ENCODE data around the gene UGT1A5.
"Not testable (repeated sequence)": the region's sequence is repeated elsewhere in the genome, so short reads cannot be mapped to it uniquely, and the experiment has no call there.

The UGT1A5 gene

DNA sequence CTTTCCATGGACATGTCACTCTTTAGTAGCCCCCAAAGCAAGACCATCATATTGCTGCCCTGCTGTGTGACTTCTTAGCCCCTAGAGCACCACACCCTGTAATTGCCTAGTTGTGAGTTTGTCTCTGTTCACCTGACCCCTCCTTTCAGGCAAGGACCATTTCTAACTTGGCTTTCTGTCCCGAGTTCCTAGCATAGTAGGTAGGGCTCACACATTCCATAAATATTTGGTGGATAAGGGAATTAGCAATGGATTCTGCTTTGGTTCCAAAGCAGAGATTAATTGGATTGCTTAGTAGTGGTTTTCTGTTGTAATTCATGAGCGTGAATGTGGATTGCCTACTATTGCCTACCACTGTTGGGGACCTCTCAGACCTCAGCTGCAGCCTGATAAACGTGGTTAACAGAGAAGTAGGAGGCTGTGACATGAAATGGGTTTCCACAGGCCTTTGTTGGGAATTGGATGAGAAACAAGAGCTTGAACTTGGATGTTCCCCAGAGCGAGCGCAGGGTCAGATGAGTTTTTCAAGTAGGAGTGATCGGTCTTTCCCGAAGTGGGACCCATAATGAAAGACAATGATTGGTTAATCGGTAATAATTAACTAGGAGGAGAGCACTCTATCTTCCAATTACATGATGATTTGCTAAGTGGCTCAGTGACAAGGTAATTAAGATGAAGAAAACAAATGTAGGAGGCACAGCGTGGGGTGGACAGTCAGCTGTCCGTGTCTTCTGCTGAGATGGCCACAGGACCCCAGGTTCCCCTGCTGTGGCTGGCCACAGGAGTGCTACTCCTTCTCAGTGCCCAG is 34.0 kb downstream of the UGT1A5 start:
- DNase-seq = no peak

DNA sequence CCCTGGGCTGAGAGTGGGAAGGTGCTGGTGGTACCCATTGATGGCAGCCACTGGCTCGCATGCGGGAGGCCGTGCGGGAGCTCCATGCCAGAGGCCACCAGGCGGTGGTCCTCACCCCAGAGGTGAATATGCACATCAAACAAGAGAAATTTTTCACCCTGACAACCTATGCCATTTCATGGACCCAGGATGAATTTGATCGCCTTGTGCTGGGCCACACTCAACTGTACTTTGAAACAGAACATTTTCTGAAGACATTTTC is 34.5 kb downstream of the UGT1A5 start:
- DNase-seq = no peak

DNA sequence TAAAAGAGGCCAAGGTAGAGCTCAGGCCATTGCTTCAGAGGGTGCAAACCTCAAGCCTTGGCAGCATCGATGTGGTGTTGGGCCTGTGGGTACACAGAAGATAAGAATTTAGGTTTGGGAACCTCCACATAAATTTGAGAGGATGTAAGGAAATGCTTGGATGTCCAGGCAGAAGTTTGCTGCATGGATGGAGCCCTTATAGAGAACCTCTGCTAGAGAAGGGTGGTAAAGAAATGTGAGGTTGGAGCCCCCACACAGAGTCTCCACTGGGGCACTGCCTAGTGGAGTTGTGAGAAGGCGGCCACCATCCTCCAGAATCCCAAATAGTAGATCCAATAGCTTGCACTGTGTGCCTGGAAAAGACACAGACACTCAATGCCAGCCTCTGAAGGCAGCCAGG is 38.0 kb downstream of the UGT1A5 start:
- not testable (repeated sequence) for DNase-seq

DNA sequence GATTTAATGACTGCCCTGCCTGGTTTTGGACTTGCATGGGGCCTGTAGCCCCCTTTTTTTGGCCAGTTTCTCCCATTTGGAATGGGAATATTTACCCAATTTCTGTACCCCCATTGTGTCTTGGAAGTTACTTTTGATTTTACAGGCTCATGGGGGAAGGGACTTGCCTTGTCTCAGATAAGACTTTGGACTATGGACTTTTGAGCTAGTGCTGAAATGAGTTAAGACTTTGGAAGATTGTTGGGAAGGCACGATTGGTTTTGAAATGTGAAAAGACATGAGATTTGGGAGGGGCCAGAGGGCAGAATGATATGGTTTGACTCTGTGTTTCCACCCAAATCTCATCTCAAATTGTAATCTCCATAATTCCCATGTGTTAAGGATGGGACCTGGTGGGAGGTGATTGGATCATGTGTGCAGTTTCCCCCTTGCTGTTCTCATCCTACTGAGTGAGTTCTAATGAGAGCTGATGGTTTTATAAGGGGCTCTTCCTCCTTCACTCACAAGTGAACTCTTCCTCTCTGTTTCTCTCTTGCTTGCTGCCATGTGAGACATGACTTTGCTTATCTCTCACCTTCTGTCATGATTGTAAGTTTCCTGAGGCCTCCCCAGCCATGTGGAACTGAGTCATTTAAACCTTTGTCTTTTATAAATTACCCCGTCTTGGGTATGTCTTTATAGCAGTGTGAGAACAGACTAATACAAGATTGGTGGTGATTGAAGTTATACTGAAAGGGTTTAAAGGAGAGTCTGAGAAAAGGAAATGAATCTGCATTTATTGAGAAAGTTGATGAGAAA is 38.7 kb downstream of the UGT1A5 start:
- not testable (repeated sequence) for DNase-seq

DNA sequence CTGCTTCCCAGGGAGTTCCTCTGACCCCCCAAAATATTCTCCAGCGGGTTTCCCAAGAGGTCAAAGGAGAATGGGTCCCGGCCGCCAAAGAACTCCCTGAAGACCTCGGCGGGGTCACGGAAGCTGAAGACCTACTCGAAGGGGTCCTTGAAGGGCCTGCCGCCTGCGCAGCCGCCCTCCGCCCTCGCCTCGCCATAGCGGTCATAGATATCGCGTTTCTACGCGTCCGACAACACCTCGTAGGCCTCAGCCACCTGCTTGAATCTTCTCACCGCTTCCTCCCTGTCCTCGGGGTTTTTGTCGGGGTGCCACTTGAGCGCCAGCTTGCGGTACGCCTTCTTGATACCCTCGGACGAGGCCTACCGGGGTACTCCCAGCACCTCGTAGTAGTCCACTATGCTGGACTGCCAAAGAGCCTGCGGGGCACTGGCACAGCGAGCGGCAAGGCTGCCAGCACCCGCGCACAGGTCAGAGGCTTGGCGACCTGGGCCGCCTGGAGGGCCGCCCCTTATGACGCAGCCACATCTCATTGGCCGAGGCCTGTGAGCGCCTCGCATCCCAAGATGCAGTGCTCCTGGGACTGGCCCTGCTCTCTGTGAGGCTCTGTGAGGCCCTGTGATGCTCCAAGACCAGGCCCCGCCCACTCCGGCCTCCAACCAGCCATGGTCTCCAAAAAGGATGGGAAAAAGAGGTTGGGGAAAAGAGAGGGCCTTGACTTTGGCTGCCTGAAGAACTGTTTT is 42.3 kb downstream of the UGT1A5 start:
- no peak for DNase-seq

DNA sequence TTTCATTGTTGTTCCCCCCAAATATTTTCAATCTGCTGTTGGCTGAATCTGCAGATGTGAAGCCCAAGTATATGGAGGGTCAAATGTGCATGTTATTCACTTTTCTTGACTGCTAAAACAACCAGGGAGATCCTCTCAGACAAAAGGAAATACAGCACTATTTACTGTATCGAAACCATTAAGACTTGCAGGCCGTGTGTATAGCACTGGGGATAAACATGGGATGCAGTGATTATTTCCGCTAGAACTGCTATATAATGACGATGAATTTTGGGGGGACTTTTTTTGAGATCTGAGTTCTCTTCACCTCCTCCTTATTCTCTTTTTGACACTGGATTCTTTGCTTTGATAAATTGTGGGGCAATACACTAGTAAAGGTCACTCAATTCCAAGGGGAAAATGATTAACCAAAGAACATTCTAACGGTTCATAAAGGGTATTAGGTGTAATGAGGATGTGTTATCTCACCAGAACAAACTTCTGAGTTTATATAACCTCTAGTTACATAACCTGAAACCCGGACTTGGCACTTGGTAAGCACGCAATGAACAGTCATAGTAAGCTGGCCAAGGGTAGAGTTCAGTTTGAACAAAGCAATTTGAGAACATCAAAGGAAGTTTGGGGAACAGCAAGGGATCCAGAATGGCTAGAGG is 43.8 kb downstream of the UGT1A5 start:
- no peak for DNase-seq

DNA sequence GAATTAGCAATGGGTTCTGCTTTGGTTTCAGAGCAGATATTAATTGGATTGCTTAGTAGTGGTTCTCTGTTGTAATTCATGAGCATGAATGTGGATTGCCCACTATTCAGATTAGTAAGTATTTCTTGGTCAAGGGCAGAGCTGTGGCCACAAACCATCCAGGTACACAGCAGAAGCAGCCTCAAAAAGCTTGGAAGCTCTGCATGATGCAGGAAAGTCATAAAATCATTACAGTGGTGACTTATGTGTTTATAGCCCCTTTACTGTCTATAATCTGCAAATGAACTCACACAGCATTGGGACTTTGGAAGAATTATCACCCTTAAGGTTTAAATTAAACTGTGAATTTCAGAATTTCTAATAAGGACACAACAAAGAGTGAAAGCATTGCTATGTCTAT is 45.4 kb downstream of the UGT1A5 start:
- no peak for DNase-seq

DNA sequence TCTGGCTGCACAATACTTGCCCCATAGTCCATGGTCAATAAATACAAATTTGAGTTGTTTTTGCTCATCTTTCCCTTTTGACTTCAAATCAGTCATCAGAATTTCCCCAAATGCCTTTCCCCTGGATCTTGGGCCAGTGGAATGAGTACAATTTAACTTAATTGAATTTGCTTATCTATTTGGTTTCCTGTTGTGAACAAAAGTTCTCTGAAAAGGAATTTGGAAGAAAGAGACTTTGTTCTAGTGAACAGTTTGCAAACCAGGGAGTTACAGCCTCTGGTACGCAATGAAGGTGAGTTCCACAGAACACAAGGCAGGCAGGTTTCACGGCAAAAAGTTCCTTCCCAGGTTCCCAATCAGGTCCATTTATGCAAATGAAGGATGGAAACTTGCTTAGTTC is 46.1 kb downstream of the UGT1A5 start:
- no peak for DNase-seq

DNA sequence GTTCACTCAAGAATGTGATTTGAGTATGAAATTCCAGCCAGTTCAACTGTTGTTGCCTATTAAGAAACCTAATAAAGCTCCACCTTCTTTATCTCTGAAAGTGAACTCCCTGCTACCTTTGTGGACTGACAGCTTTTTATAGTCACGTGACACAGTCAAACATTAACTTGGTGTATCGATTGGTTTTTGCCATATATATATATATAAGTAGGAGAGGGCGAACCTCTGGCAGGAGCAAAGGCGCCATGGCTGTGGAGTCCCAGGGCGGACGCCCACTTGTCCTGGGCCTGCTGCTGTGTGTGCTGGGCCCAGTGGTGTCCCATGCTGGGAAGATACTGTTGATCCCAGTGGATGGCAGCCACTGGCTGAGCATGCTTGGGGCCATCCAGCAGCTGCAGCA is 47.3 kb downstream of the UGT1A5 start, which contains the start of gene UGT1A1:
TSS of gene UGT1A1 (plus strand) at position 228 of the 400 bp plus-strand sequence. CDS start at position 246, 18 bp downstream.
- DNase-seq = no peak

DNA sequence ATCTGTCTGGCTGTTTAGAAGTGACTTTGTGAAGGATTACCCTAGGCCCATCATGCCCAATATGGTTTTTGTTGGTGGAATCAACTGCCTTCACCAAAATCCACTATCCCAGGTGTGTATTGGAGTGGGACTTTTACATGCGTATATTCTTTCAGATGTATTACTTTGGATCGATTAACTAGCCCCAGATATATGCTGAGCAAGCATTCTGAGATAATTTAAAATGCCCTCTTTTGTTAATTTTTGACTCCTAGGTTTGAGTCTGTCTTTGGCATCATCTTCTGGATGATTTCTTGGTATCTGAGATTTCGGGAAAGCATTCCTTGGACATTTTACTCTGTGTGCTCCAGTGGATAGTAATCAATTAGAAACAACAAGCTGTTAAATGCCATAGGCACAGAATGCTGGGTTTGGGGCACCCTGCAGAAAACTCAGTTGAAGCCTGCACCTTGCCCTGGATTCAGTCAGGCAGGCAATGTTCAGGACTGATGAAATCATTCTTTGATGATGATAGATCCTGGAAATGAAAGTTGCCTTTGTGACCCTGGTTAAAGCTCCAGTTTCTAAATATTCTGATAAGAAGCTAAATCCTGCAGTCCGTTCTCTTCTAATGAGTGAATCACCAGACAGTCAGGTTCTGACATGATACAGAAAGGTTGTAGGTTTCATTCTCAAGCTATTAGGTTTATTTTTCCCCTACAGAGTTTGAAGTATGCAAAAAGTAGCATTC is 48.5 kb downstream of the UGT1A5 start:
- no peak for DNase-seq

DNA sequence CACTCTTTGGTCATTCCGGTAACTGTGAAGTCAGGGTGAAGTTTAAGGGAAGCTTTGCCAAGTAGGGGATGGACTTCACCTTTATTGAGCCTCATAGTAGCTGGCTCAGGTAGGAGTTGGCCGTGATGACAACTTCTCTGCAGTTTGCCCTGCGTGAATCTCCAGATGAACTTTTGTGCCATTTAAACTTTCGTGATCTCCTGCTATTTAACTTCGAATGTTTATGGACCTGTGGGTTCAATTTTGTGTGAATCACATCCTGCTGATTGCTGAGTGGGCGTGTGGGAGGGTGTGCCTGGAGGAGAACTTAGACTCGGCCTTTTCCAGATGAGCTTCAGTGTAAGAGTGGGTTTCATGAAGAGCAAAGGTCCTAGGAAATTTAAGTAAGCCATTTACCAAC is 51.6 kb downstream of the UGT1A5 start:
- no peak for DNase-seq

DNA sequence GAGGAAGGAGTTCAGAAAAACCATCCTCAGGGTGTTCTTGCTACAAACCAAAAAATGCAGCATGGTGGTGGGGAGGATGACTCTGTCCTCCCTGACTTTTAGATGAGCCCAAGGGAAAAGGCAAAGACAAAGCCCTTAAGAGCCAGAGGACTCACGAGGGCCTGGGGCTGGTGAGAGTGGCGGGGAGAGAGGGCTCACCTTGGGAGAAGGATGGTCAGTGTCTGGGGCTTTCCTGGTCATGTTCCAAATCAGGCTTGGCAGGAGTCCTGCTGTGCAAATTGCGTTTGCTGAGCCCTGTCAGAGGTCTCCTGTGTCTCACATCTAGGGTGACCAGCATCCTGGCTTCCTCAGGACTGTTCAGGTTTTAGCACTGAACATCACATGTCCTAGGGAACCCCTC is 52.1 kb downstream of the UGT1A5 start:
- DNase-seq = no peak

DNA sequence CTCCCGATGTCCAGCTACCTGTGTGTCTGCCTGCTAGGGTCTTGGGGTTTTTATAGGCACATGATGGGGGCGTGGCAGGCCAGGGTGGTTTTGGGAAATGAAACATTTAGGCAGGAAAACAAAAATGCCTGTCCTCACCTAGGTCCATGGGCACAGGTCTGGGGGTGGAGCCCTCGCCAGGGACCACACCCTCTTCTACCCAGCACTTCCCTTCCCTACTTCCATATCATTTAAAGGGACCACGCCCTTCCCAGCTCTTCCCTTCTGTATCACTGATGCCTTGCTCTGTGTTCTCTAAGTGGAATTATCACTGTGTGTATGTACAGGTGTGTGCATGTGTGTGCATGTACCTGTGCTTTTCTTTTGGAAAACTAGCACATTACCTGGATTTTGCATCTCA is 53.7 kb downstream of the UGT1A5 start:
- no peak for DNase-seq

DNA sequence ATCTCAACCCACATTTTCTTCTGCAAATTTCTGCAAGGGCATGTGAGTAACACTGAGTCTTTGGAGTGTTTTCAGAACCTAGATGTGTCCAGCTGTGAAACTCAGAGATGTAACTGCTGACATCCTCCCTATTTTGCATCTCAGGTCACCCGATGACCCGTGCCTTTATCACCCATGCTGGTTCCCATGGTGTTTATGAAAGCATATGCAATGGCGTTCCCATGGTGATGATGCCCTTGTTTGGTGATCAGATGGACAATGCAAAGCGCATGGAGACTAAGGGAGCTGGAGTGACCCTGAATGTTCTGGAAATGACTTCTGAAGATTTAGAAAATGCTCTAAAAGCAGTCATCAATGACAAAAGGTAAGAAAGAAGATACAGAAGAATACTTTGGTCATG is 55.4 kb downstream of the UGT1A5 start:
- DNase-seq = no peak

DNA sequence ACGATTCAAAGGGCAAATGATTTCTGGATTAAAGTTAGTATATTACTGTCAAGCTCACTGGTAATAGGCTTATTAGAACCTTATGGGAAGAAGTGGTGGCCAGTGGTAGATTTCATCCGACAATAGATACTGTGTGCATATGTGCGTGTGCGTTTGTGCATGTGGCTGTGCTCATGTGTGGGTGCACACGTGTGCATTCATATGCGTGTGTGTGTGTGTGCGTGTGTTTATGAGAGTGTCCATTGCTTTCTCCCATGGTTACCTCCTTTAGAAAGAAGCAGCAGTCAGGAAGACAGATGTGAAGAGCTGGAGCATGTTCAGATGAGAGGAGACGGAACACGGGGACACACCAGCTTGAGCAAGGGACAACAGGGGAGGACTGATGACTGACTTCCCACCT is 56.6 kb downstream of the UGT1A5 start:
- no peak for DNase-seq

DNA sequence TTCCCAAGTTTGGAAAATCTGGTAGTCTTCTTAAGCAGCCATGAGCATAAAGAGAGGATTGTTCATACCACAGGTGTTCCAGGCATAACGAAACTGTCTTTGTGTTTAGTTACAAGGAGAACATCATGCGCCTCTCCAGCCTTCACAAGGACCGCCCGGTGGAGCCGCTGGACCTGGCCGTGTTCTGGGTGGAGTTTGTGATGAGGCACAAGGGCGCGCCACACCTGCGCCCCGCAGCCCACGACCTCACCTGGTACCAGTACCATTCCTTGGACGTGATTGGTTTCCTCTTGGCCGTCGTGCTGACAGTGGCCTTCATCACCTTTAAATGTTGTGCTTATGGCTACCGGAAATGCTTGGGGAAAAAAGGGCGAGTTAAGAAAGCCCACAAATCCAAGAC is 59.4 kb downstream of the UGT1A5 start:
- no peak for DNase-seq

DNA sequence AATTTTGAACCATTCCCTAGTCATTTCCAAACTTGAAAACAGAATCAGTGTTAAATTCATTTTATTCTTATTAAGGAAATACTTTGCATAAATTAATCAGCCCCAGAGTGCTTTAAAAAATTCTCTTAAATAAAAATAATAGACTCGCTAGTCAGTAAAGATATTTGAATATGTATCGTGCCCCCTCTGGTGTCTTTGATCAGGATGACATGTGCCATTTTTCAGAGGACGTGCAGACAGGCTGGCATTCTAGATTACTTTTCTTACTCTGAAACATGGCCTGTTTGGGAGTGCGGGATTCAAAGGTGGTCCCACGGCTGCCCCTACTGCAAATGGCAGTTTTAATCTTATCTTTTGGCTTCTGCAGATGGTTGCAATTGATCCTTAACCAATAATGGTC is 59.9 kb downstream of the UGT1A5 start:
- no peak for DNase-seq

DNA sequence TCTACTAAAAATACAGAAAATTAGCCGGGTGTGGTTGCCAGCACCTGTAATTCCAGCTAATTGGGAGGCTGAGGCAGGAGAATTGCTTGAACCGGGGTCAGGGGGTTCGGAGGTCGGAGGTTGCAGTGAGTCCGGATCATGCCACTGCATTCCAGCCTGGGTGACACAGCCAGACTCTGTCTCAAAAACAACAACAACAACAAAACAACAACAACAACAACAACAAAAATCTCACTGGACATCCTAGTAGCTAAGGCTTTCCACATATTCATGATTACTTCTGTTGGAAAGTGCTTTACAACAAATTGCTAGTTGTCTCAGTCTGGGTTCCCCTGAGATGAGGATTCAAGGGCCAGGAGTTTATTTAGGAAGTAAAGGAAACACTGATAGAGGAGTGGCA is 61.1 kb downstream of the UGT1A5 start:
- no peak for DNase-seq

DNA sequence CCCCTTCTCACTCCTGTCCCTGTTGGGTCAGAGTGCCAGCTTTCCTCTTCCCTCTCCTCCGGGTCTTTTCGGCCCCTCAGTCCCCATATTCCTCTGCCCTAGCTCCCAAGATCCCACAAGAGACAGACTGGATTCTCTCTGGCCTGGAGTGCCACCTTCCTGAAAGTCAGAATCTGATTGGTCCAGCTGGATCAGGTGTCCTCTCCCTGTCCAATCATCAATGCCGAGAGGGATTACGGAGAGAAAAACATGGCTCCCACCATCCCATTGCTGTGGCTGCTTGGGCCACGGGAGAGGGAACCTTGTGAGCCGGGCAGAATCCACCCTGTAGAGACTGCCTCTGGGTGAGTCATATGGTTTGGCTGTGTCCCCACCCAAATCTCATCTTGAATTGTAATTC is 62.7 kb downstream of the UGT1A5 start:
- no peak for DNase-seq

DNA sequence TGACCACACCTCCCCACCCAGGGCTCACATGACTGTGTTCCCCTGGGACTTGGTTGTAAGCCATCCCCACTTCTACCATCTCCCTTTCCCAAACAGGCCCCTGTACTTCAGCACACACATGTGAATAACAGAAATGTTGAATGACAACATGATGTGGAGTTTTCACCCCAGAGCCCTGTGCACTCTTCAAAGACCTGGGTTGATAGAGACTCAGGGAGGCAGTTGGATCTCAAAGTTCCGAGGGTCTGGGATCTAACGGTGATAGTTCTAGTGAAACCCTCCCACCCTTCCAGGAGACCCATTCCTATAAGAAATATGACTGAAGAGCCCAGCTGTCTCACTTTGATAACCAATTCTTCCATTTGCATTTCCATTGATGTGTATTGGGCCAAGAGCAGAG is 65.3 kb downstream of the UGT1A5 start, which contains the start of gene MROH2A:
TSS of gene MROH2A (plus strand) at position 301 of the 400 bp plus-strand sequence. CDS start 1,029 bp downstream, outside the sequence.
- no peak for DNase-seq

DNA sequence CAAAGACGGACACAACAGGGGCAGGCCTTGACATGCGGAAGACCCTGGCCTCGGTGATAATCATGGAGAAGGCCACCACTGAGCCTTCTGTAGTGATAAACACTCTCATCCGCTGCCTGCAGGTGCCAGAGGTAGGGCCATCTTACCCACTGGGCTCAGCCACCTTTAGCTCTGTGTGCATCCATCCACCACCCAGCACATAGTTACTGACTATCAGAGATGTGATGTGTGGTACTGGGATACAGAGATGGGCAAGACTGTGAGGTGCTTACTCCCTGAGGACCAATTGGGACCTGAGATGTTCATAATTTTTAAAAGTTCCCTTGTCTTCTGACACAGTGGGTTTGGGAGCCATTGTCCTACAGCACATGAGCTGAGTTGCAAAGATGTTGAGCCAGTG is 67.0 kb downstream of the UGT1A5 start:
- DNase-seq = no peak

DNA sequence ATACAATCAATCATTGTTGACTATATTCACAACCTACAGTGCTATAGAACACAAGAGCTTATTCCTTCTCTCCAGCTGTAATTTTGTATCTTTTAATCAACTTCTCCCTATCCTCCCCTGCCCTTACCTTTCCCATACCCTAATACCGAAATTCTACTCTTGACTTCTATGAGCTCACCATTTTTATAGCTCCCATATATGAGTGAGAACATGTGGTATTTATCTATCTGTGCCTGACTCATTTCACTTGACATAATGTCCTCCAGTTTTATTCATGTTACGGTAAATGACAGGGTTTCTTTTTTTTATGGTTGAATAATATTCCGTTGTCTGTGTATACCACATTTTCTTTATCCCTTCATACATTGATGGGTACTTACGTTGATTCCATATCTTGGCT is 68.1 kb downstream of the UGT1A5 start:
- no peak for DNase-seq

Data from midbrain (tissue), 1 donor.